ENCODE results near the gene SLC12A5. TPM values are rescaled to one million over a fixed set of nuclear protein-coding genes. Genes with fewer than 3 reads are reported as not detected.

SLC12A5 gene
- total RNA-seq, 4 donors from 2014 or later: 0.99 to 1.2 TPM; not detected in 2

- intact Hi-C loops (cut with DNase I): no loop called here
- WGBS: 88% methylated on average over 4 of the region's 4 CpGs
- H3K4me1 ChIP-seq: no peaks in the 10 kb centered on the region
- peaks cover 0 to 76% (median 0%) of the 10 kb centered on the region in 4 donors for H3K27me3 ChIP-seq
- no peaks in the 10 kb centered on the region for H3K36me3 ChIP-seq
- no peak overlapping the region for H3K4me3 ChIP-seq
- H3K9me3 ChIP-seq: no peaks in the 10 kb centered on the region
- no peak for TF ChIP-seq POLR2A (IDR thresholded peaks at IDR 0.05; ENCODE audit: low read depth)
- TF ChIP-seq POLR2AphosphoS5 (IDR thresholded peaks at IDR 0.05): no peak
- H3K27ac ChIP-seq (replicated peaks in 1 of 4): no peak overlapping the region
- no peak for DNase-seq (ENCODE audit: extremely low spot score)
Observed at GRCh38 chr20:46049190-46049589, 20.2 kb downstream of the SLC12A5 start.

GRCh38 chr20:46049815-46050214 is 20.8 kb downstream of the SLC12A5 start:
- TF ChIP-seq POLR2A (IDR thresholded peaks at IDR 0.05; ENCODE audit: low read depth) (no peak), CTCF (IDR thresholded peaks at IDR 0.05) (no peak), POLR2AphosphoS5 (IDR thresholded peaks at IDR 0.05) (no peak), EP300 (IDR thresholded peaks at IDR 0.05) (no peak)
- Histone ChIP-seq H3K4me3 (no peak overlapping the region), H3K9me3 (no peaks in the 10 kb centered on the region), H3K4me1 (no peaks in the 10 kb centered on the region), H3K27me3 (peaks cover 0 to 81% (median 0%) of the 10 kb centered on the region in 4 donors), H3K27ac (replicated peaks in 1 of 4) (no peak overlapping the region), H3K36me3 (no peaks in the 10 kb centered on the region)
- no peak for DNase-seq (ENCODE audit: extremely low spot score)
- intact Hi-C loops (cut with DNase I): no loop called here

GRCh38 chr20:46050444-46050843 is 21.4 kb downstream of the SLC12A5 start:
- no peak for DNase-seq (ENCODE audit: extremely low spot score)
- Histone ChIP-seq H3K36me3 (no peaks in the 10 kb centered on the region), H3K4me1 (no peaks in the 10 kb centered on the region), H3K27me3 (peaks cover 0 to 82% (median under 1%) of the 10 kb centered on the region in 4 donors), H3K27ac (replicated peaks in 1 of 4) (no peak overlapping the region), H3K4me3 (no peak overlapping the region), H3K9me3 (no peaks in the 10 kb centered on the region)
- WGBS: 67% methylated on average over 10 of the region's 10 CpGs
- TF ChIP-seq CTCF (IDR thresholded peaks at IDR 0.05) (no peak), EP300 (IDR thresholded peaks at IDR 0.05) (no peak), POLR2AphosphoS5 (IDR thresholded peaks at IDR 0.05) (no peak), POLR2A (IDR thresholded peaks at IDR 0.05; ENCODE audit: low read depth) (no peak)
- intact Hi-C loops (cut with DNase I): no loop called here

- Histone ChIP-seq H3K27ac (replicated peaks in 1 of 4) (no peak overlapping the region), H3K4me1 (no peaks in the 10 kb centered on the region), H3K27me3 (peaks cover 0 to 82% (median 4%) of the 10 kb centered on the region in 4 donors), H3K4me3 (no peak overlapping the region), H3K36me3 (no peaks in the 10 kb centered on the region), H3K9me3 (no peaks in the 10 kb centered on the region)
- no peak for DNase-seq (ENCODE audit: extremely low spot score)
- TF ChIP-seq POLR2A (IDR thresholded peaks at IDR 0.05; ENCODE audit: low read depth) (no peak), CTCF (IDR thresholded peaks at IDR 0.05) (no peak), POLR2AphosphoS5 (IDR thresholded peaks at IDR 0.05) (no peak), EP300 (IDR thresholded peaks at IDR 0.05) (no peak)
- intact Hi-C loops (cut with DNase I): no loop called here
Observed at GRCh38 chr20:46050885-46051284, 21.9 kb downstream of the SLC12A5 start.

- TF ChIP-seq POLR2AphosphoS5 (IDR thresholded peaks at IDR 0.05) (no peak), CTCF (IDR thresholded peaks at IDR 0.05) (no peak), EP300 (IDR thresholded peaks at IDR 0.05) (no peak), POLR2A (IDR thresholded peaks at IDR 0.05; ENCODE audit: low read depth) (no peak)
- WGBS: 71% methylated on average over 14 of the region's 19 CpGs
Observed at GRCh38 chr20:46051556-46052308, 22.7 kb downstream of the SLC12A5 start.

More at GRCh38 chr20:46051556-46052308, 22.7 kb downstream of the SLC12A5 start:
- intact Hi-C loops (cut with DNase I): no loop called here
- no peak overlapping the region for H3K27ac ChIP-seq (replicated peaks in 1 of 4)
- H3K27me3 ChIP-seq: peaks cover 0 to 82% (median 9%) of the 10 kb centered on the region in 4 donors
- H3K9me3 ChIP-seq: no peaks in the 10 kb centered on the region
- H3K4me1 ChIP-seq: no peaks in the 10 kb centered on the region
- DNase-seq (ENCODE audit: extremely low spot score): no peak
- no peak overlapping the region for H3K4me3 ChIP-seq
- no peaks in the 10 kb centered on the region for H3K36me3 ChIP-seq

Measured in esophagus muscularis mucosa (tissue), 4 donors.